Prostate gland (tissue), 2 donors: ENCODE results near the gene SRSF5.

Source experiments
- CTCF ChIP-seq, 4 experiments: fragments of 200-600 bp in 2 of 4; fragments of 450-650 bp in 2 of 4; sonication (generic) in 2 of 4; IDR thresholded peaks; 1 replicate in 3 of 4; 2 replicates in 1 of 4; pipeline ENCODE4 v1.5.1; 2016 to 2019; ENCODE audit warnings: antibody characterized with exemption in 4 of 4, mild to moderate bottlenecking in 2 of 4, moderate library complexity in 2 of 4
- POLR2A ChIP-seq: fragments of 450-650 bp; IDR thresholded peaks from one replicate; pipeline ENCODE4 v1.6.1; 2016; ENCODE audit warnings: antibody characterized with exemption, mild to moderate bottlenecking
- POLR2AphosphoS5 ChIP-seq: sonication (generic); formaldehyde crosslinking; IDR thresholded peaks from one replicate; pipeline ENCODE4 v1.6.1; 2017; ENCODE audit warnings: antibody characterized with exemption

GRCh38 chr14:69771136-69771535, 4.2 kb downstream of the SRSF5 start:
- TF ChIP-seq CTCF (IDR thresholded peaks at IDR 0.05), result no peak
- TF ChIP-seq POLR2A, result no peak
- TF ChIP-seq POLR2AphosphoS5, result no peak
